ENCODE results near the gene TMCC1. TPM values are rescaled to one million over a fixed set of nuclear protein-coding genes. Genes with fewer than 3 reads are reported as not detected.

Gene TMCC1
- total RNA-seq, 6 experiments from 2014 or later, result 21.7 to 124 (median 25.2) TPM

DNA sequence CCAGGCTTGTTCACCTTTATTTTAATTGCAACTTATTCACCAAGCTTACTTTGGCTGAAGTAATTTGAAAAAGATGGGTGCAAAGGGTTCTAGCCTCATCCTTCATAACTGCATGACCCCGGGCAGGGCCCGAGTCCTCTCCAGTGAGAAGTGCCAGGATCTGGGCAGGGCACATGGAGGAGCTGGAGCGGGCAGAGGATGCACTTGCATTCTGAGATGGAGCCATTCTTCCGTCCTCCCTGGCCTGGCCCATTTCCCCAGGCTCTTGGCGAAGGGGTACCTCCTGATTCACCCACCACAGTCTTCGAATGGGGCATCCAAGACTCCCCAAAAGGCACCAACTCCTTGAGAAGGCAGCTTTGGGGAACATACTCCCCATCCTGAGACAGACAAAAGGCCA is 264.5 kb downstream of the TMCC1 start:
- TF ChIP-seq, protein P1, sequence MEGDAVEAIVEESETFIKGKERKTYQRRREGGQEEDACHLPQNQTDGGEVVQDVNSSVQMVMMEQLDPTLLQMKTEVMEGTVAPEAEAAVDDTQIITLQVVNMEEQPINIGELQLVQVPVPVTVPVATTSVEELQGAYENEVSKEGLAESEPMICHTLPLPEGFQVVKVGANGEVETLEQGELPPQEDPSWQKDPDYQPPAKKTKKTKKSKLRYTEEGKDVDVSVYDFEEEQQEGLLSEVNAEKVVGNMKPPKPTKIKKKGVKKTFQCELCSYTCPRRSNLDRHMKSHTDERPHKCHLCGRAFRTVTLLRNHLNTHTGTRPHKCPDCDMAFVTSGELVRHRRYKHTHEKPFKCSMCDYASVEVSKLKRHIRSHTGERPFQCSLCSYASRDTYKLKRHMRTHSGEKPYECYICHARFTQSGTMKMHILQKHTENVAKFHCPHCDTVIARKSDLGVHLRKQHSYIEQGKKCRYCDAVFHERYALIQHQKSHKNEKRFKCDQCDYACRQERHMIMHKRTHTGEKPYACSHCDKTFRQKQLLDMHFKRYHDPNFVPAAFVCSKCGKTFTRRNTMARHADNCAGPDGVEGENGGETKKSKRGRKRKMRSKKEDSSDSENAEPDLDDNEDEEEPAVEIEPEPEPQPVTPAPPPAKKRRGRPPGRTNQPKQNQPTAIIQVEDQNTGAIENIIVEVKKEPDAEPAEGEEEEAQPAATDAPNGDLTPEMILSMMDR (IDR thresholded peaks at IDR 0.05), result no peak
- no peak for TF ChIP-seq POLR2A (IDR thresholded peaks at IDR 0.05)
- peaks cover 0 to 23% (median 2%) of the 10 kb centered on the region in 4 donors for H3K4me1 ChIP-seq
- H3K36me3 ChIP-seq, result no peaks in the 10 kb centered on the region
- ATAC-seq (no peak), DNase-seq (peak in 1 of 3 donors; percentile 14)
- no peaks in the 10 kb centered on the region for H3K27me3 ChIP-seq
- no peak overlapping the region for H3K4me3 ChIP-seq
- intact Hi-C loops (cut with DNase I), result no loop called here
- WGBS (ENCODE audit: insufficient coverage, low coverage, low lambda C conversion rate, missing lambda C conversion rate), result 77% methylated on average over 5 of the region's 6 CpGs
- H3K27ac ChIP-seq, result no peak overlapping the region
- H3K9me3 ChIP-seq, result no peaks in the 10 kb centered on the region

DNA sequence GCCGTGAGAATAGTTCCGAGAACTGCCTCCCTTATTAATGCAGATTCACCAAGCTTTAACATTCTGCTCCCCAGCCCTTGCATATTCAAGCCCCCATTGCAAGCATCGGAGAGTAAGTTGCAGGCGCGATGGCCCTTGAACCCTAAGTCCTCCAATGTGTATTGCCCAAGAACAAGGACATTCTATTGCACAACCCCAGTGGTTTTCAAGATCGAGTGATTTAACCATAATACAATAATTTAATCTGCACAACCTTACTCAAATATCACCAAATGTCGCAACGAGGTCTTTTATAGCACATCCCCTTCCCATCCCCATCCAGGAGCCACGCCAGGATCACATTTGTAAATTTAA is 265.4 kb downstream of the TMCC1 start:
- Histone ChIP-seq H3K4me1 (peaks cover 0 to 23% (median 2%) of the 10 kb centered on the region in 4 donors), H3K4me3 (peak overlapping the region in 2 of 3 donors; percentile 72 to 78), H3K36me3 (no peaks in the 10 kb centered on the region), H3K9me3 (no peaks in the 10 kb centered on the region), H3K27me3 (no peaks in the 10 kb centered on the region), H3K27ac (peak overlapping the region; percentile 85 to 97 (median 92))
- TF ChIP-seq, protein P1 (IDR thresholded peaks at IDR 0.05), result no peak
- no peak for TF ChIP-seq POLR2A (IDR thresholded peaks at IDR 0.05)
- intact Hi-C loops (cut with DNase I), result no loop called here
- DNase-seq, result no peak
- 7% methylated on average over 7 of the region's 9 CpGs for WGBS (ENCODE audit: insufficient coverage, low coverage, low lambda C conversion rate, missing lambda C conversion rate)
- ATAC-seq, result peak in 3 of 4 donors; percentile 0 to 1 (median 1)

DNA sequence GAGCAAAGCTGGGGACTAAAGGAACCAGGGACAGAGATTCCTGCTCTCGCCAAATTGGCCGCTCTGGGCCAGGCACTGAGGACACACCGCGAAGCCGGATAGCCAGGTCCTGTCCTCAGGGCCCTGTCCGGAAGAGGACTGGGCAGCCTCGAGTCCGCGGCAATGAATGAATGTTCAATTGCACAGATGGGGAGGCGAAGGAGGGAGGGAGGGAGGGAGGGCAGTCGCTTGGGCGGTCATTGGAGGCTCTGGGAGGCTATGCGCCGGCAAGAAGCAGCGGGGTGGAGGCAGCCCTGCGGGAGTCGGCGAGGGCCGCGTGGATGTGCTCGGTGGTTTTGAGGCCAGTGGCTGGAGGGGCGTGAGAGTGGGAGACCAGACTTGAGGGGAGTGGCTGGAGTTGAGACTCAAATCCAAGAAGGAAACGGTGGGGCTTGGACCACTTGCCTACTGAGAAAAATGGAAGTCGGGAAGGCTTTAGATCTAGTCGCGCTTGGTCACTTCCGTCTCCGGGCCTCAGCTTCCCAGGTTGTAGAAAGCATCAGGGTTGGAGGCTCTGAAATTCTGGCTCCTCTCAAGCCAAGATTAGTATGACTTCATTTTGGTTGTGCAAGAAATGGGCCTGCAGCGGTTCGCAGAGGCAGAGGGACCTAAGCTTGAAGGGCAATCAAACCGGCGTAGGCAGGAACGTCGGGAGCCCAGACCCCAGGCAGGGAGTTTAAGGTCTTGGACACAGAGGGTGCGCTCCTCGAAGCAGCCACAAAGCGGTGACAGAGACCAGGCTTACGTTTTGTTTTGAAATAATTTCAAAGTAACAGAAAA is 266.0 kb downstream of the TMCC1 start:
- H3K4me3 ChIP-seq, result peak overlapping the region; percentile 65 to 78 (median 72)
- DNase-seq, result peak; percentile 72 to 77 (median 72)
- H3K27me3 ChIP-seq, result no peaks in the 10 kb centered on the region
- peak overlapping the region; percentile 85 to 97 (median 92) for H3K27ac ChIP-seq
- intact Hi-C loops (cut with DNase I), result no loop called here
- H3K36me3 ChIP-seq, result no peaks in the 10 kb centered on the region
- peaks cover 0 to 23% (median 2%) of the 10 kb centered on the region in 4 donors for H3K4me1 ChIP-seq
- TF ChIP-seq, protein P1 (IDR thresholded peaks at IDR 0.05), result peak; percentile 65 to 85 (median 71)
- TF ChIP-seq POLR2A (IDR thresholded peaks at IDR 0.05), result no peak
- WGBS (ENCODE audit: insufficient coverage, low coverage, low lambda C conversion rate, missing lambda C conversion rate), result 0% methylated on average over 36 of the region's 38 CpGs
- ATAC-seq, result peak; percentile 34 to 54 (median 46)
- H3K9me3 ChIP-seq, result no peaks in the 10 kb centered on the region

DNA sequence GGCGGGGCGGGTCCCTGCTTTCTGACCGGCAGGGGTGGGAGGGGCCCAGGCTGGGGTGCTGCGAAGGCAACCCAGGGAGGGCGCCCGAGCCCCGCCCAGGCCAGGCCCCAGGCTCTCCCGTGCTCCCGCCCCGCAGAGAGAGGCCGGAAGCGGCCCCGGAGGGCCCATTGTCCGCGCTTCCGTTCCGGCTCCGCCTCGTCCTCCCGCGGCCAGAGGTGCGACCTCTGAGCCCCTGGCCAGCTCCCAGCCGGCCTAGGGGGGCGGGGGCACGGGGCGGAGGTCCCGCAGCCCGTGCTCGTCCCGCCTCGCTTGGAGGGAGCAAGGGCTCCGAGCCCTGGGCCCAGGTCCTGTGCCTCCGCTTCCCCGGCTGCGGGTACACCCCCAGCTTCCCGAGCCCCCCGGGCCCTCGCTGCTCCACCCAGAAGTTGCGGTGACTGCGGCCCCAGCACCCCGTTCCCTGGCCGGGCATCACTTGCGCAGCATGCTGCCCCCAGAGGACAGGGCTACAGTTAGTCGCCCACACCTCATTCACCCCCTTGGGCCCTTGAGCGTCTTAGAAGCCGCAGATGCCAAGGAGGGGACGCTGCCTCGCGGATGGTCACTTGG is 266.7 kb downstream of the TMCC1 start:
- no peaks in the 10 kb centered on the region for H3K36me3 ChIP-seq
- TF ChIP-seq POLR2A (IDR thresholded peaks at IDR 0.05), result peak; percentile 90
- TF ChIP-seq, protein P1 (IDR thresholded peaks at IDR 0.05), result peak in 3 of 4 donors; percentile 12 to 26 (median 15)
- H3K4me1 ChIP-seq, result peaks cover 0 to 23% (median 2%) of the 10 kb centered on the region in 4 donors
- peak overlapping the region; percentile 65 to 78 (median 72) for H3K4me3 ChIP-seq
- 5% methylated on average over 17 of the region's 49 CpGs for WGBS (ENCODE audit: insufficient coverage, low coverage, low lambda C conversion rate, missing lambda C conversion rate)
- no peaks in the 10 kb centered on the region for H3K27me3 ChIP-seq
- H3K27ac ChIP-seq, result peak overlapping the region; percentile 85 to 97 (median 92)
- H3K9me3 ChIP-seq, result no peaks in the 10 kb centered on the region
- intact Hi-C loops (cut with DNase I), result no loop called here
- peak; percentile 97 to 98 (median 98) for DNase-seq
- ATAC-seq, result peak; percentile 83 to 93 (median 90)

All from right lobe of liver (tissue), 6 donors.